NT2/D1 (cell line): ENCODE data around the gene PCDHA10.

ENCODE experiments used
- SUZ12 ChIP-seq: IDR thresholded peaks from 2 replicates; pipeline ENCODE4 v1.6.1; 2011; ENCODE audit not compliant: insufficient read length, insufficient read depth; ENCODE audit errors: extremely low read depth
- YY1 ChIP-seq: IDR thresholded peaks from 2 replicates; pipeline ENCODE4 v1.6.1; 2011; ENCODE audit not compliant: insufficient read length, insufficient read depth
- ZNF274 ChIP-seq: IDR thresholded peaks from 2 replicates; pipeline ENCODE4 v1.6.1; 2011; ENCODE audit warnings: mild to moderate bottlenecking, low read depth, low read length

DNA sequence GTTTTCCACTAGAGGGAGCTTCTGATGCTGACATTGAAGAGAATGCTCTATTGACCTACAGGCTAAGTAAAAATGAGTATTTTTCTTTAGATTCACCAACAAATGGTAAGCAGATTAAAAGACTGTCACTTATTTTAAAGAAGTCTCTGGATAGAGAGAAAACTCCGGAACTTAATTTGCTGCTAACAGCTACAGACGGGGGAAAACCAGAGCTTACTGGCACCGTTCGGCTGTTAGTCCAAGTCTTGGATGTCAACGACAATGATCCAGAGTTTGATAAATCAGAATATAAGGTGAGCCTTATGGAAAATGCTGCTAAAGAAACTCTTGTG, 13.8 kb downstream of the PCDHA10 start:
- TF ChIP-seq ZNF274 (no peak), YY1 (no peak), SUZ12 (no peak)
